ENCODE results near the gene LRRC27.

GRCh38 chr10:132415255-132415654 lies 83.3 kb downstream of the LRRC27 start:
- TF ChIP-seq POLR2AphosphoS5 (IDR thresholded peaks at IDR 0.05) (no peak), EP300 (IDR thresholded peaks at IDR 0.05) (no peak)
